Epithelial cell of alveolus of lung (primary cell): ENCODE results near the gene CYTH1. TPM values are rescaled to one million over a fixed set of nuclear protein-coding genes. Genes with fewer than 3 reads are reported as not detected.

ENCODE experiments used
- total RNA-seq: library from RNA; depleted of rRNA; stranded (reverse); fragments of >200 nt; gene quantifications from 2 replicates; pipeline ENCODE4 v1.2.1, GENCODE V29; 2015

Gene CYTH1
- total RNA-seq, result 12.2 and 14.1 TPM in 2 replicates

GRCh38 chr17:78781893-78782304 is at the start of gene CYTH1:
Gene CYTH1 (minus strand): TSS chr17:78782273. CDS start chr17:78782223, 50 bp downstream.

Other genes with a start within 250 kb of the CYTH1 start
- 0.08 TPM in 1 of 2 replicates, not detected in the other for gene DNAH17, start 204.9 kb downstream of the CYTH1 start, total RNA-seq
- 9.2 and 17.7 TPM in 2 replicates for gene USP36, start 58.5 kb upstream of the CYTH1 start, total RNA-seq
- 0.13 TPM in 1 of 2 replicates, not detected in the other for gene CEP295NL, start 120.9 kb upstream of the CYTH1 start, total RNA-seq
- 201 and 258 TPM in 2 replicates for gene TIMP2, start 143.1 kb upstream of the CYTH1 start, total RNA-seq
- 342 and 496 TPM in 2 replicates for gene LGALS3BP, start 197.7 kb upstream of the CYTH1 start, total RNA-seq
- 45.8 and 56.1 TPM in 2 replicates for gene CANT1, start 227.5 kb upstream of the CYTH1 start, total RNA-seq
- gene C1QTNF1, start 241.9 kb upstream of the CYTH1 start, total RNA-seq, result 47.1 and 53.0 TPM in 2 replicates